NCI-H1105 treated with DMSO at 0.1 percent for 48 hours (cell line): Measurements from ENCODE around the gene BASP1.
"Not testable (repeated sequence)": the region's sequence is repeated elsewhere in the genome, so short reads cannot be mapped to it uniquely, and the experiment has no call there.

ENCODE experiments used
- DNase-seq: peaks from one replicate; lab custom pipeline; 2025; lab: John Stamatoyannopoulos, UW

Gene BASP1

GRCh38 chr5:17191574-17191973, 25.9 kb upstream of the BASP1 start:
- DNase-seq, result not testable (repeated sequence)

GRCh38 chr5:17192191-17192590, 25.2 kb upstream of the BASP1 start:
- DNase-seq, result no peak

- DNase-seq, result no peak
These were observed 21.4 kb upstream of the BASP1 start for GRCh38 chr5:17196024-17196423.

- no peak for DNase-seq
These were observed 20.7 kb upstream of the BASP1 start for GRCh38 chr5:17196697-17197096.

GRCh38 chr5:17203329-17204132, 13.9 kb upstream of the BASP1 start:
- peak; percentile 51 for DNase-seq

GRCh38 chr5:17204133-17204489, 13.3 kb upstream of the BASP1 start:
- DNase-seq, result no peak

- DNase-seq, result no peak
These were observed 11.4 kb upstream of the BASP1 start for GRCh38 chr5:17206021-17206420.

- no peak for DNase-seq
These were observed 5.2 kb upstream of the BASP1 start for GRCh38 chr5:17212191-17212590.

- DNase-seq, result no peak
These were observed 4.4 kb upstream of the BASP1 start for GRCh38 chr5:17212996-17213395.

GRCh38 chr5:17213938-17214337, 3.5 kb upstream of the BASP1 start:
- DNase-seq, result no peak

GRCh38 chr5:17214893-17215292, 2.5 kb upstream of the BASP1 start:
- no peak for DNase-seq

- DNase-seq, result no peak
These were observed 2.1 kb upstream of the BASP1 start for GRCh38 chr5:17215361-17215760.

- DNase-seq, result peak; percentile 57
These were observed 1.1 kb upstream of the BASP1 start for GRCh38 chr5:17216176-17216973.

- DNase-seq, result no peak
These were observed 398 bp upstream of the BASP1 start for GRCh38 chr5:17216974-17217492.

GRCh38 chr5:17218353-17219005, 1.0 kb downstream of the BASP1 start:
- no peak for DNase-seq

- no peak for DNase-seq
These were observed 1.6 kb downstream of the BASP1 start for GRCh38 chr5:17219006-17219422.

- no peak for DNase-seq
These were observed 2.0 kb downstream of the BASP1 start for GRCh38 chr5:17219469-17219868.

GRCh38 chr5:17219992-17220391, 2.6 kb downstream of the BASP1 start:
- DNase-seq, result no peak

GRCh38 chr5:17220469-17220868, 3.0 kb downstream of the BASP1 start:
- no peak for DNase-seq

GRCh38 chr5:17221843-17222636, 4.6 kb downstream of the BASP1 start:
- DNase-seq, result no peak

GRCh38 chr5:17222664-17223063, 5.2 kb downstream of the BASP1 start:
- no peak for DNase-seq
